DOHH2 (cell line): Measurements from ENCODE around the gene CCNB1IP1.

ENCODE experiments used
- H3F3A ChIP-seq: fragments of 200-600 bp; sonication (generic), shearing (Covaris generic); 2 replicates; pipeline ENCODE4 v1.6.0; 2016; ENCODE audit warnings: antibody characterized with exemption, mild to moderate bottlenecking; ENCODE audit not compliant: control insufficient read depth, insufficient read depth
- H3K27ac ChIP-seq: fragments of 200-600 bp; sonication (generic); 2 replicates; pipeline ENCODE4 v1.5.1; 2014; ENCODE audit warnings: low read depth, mild to moderate bottlenecking, low read length, moderate library complexity
- H3K27me3 ChIP-seq: fragments of 200-600 bp; sonication (generic); 2 replicates; pipeline ENCODE4 v1.6.1; 2014; ENCODE audit warnings: mild to moderate bottlenecking, low read length, mixed read lengths; ENCODE audit not compliant: control insufficient read depth
- H3K36me3 ChIP-seq: fragments of 200-600 bp; sonication (generic); 2 replicates; pipeline ENCODE4 v1.6.1; 2014; ENCODE audit warnings: mild to moderate bottlenecking, low read length, moderate library complexity, mixed read lengths; ENCODE audit not compliant: control insufficient read depth
- H3K4me1 ChIP-seq: fragments of 200-600 bp; sonication (generic); 2 replicates; pipeline ENCODE4 v1.6.1; 2014; ENCODE audit warnings: mild to moderate bottlenecking, low read length, mixed read lengths; ENCODE audit not compliant: control insufficient read depth
- H3K4me2 ChIP-seq: fragments of 200-600 bp; sonication (generic); 2 replicates; pipeline ENCODE4 v1.6.0; 2014; ENCODE audit warnings: mild to moderate bottlenecking, low read length, moderate library complexity
- H3K4me3 ChIP-seq: fragments of 200-600 bp; sonication (generic); 2 replicates; pipeline ENCODE4 v1.5.1; 2014; ENCODE audit warnings: mild to moderate bottlenecking, low read length, mixed read lengths
- H3K79me2 ChIP-seq: fragments of 200-600 bp; sonication (generic); 2 replicates; pipeline ENCODE4 v1.6.1; 2014; ENCODE audit warnings: mild to moderate bottlenecking, low read length, mixed read lengths; ENCODE audit not compliant: control insufficient read depth
- H3K9me2 ChIP-seq: fragments of 200-600 bp; sonication (generic); replicated peaks from 2 replicates; pipeline ENCODE4 v1.6.1; 2014; ENCODE audit warnings: mild to moderate bottlenecking, low read length, mixed read lengths; ENCODE audit not compliant: control insufficient read depth
- H3K9me3 ChIP-seq: fragments of 200-600 bp; sonication (generic); 2 replicates; pipeline ENCODE4 v1.6.1; 2014; ENCODE audit warnings: antibody characterized with exemption, low read length, mixed read lengths; ENCODE audit not compliant: control insufficient read depth, insufficient read depth
- H4K20me1 ChIP-seq: fragments of 200-600 bp; sonication (generic); 2 replicates; pipeline ENCODE4 v1.6.0; 2014; ENCODE audit warnings: low read depth, mild to moderate bottlenecking, antibody characterized with exemption, low read length, moderate library complexity; ENCODE audit not compliant: control insufficient read depth, insufficient read depth
- CTCF ChIP-seq: fragments of 200-600 bp; sonication (generic); IDR thresholded peaks from one replicate; pipeline ENCODE4 v1.5.1; 2014; ENCODE audit warnings: antibody characterized with exemption, mild to moderate bottlenecking, low read depth, low read length; ENCODE audit not compliant: poor library complexity, severe bottlenecking
- EZH2phosphoT487 ChIP-seq: fragments of 200-600 bp; sonication (generic); IDR thresholded peaks from 2 replicates; pipeline ENCODE4 v1.6.1; 2017; ENCODE audit warnings: borderline replicate concordance, mild to moderate bottlenecking, antibody characterized with exemption, low read length, moderate library complexity, mixed read lengths

CCNB1IP1 gene

GRCh38 chr14:20305265-20306078 lies 27.6 kb downstream of the CCNB1IP1 start, which contains the start of gene TTC5:
Gene TTC5, minus strand, starts transcription at chr14:20305951. Its CDS starts 14 bp downstream, at chr14:20305937.
- H3K4me3 ChIP-seq, result peak within 1 kb of the TSS; percentile 100
- TF ChIP-seq EZH2phosphoT487 (no peak), CTCF (peak; percentile 90)
- H3K4me2 ChIP-seq, result peak within 1 kb of the TSS; percentile 100
- H3K27me3 ChIP-seq, result no peaks in the 10 kb centered on the region
- peaks cover 15% of the 10 kb centered on the region for H3K36me3 ChIP-seq
- H3F3A ChIP-seq, result peaks cover 27% of the 10 kb centered on the region
- H3K27ac ChIP-seq, result peak within 1 kb of the TSS; percentile 38; the same call in 1 of the 2 replicates
- peaks cover 30% of the 10 kb centered on the region for H3K79me2 ChIP-seq
- H3K9me3 ChIP-seq, result no peaks in the 10 kb centered on the region
- peaks cover 20% of the 10 kb centered on the region for H3K4me1 ChIP-seq
- H4K20me1 ChIP-seq, result no peaks in the 10 kb centered on the region; the same call in 1 of the 2 replicates
- no peaks in the 10 kb centered on the region for H3K9me2 ChIP-seq

- no peaks in the 10 kb centered on the region for H3K9me2 ChIP-seq
- peaks cover 10% of the 10 kb centered on the region for H3F3A ChIP-seq
- H3K36me3 ChIP-seq, result peaks cover 35% of the 10 kb centered on the region
- H3K4me1 ChIP-seq, result peaks cover 20% of the 10 kb centered on the region
- no peaks in the 10 kb centered on the region for H3K9me3 ChIP-seq
- TF ChIP-seq EZH2phosphoT487 (no peak), CTCF (no peak)
- no peaks in the 10 kb centered on the region for H3K27me3 ChIP-seq
- no peak overlapping the region for H3K4me3 ChIP-seq
- no peaks in the 10 kb centered on the region for H4K20me1 ChIP-seq
- no peak overlapping the region for H3K4me2 ChIP-seq
- H3K27ac ChIP-seq, result no peak overlapping the region
- H3K79me2 ChIP-seq, result peaks cover 30% of the 10 kb centered on the region
These were observed 30.9 kb downstream of the CCNB1IP1 start for GRCh38 chr14:20302042-20302755.

- no peaks in the 10 kb centered on the region for H3K9me3 ChIP-seq
- H3K4me3 ChIP-seq, result no peak overlapping the region
- peaks cover 12% of the 10 kb centered on the region for H3K4me1 ChIP-seq
- no peak overlapping the region for H3K27ac ChIP-seq
- H3K79me2 ChIP-seq, result no peaks in the 10 kb centered on the region
- H3K4me2 ChIP-seq, result no peak overlapping the region
- no peaks in the 10 kb centered on the region for H3K27me3 ChIP-seq
- TF ChIP-seq EZH2phosphoT487 (no peak), CTCF (no peak)
- peaks cover 67% of the 10 kb centered on the region for H3K36me3 ChIP-seq
- H3F3A ChIP-seq, result no peaks in the 10 kb centered on the region
- H3K9me2 ChIP-seq, result no peaks in the 10 kb centered on the region
- H4K20me1 ChIP-seq, result no peaks in the 10 kb centered on the region
These were observed 38.0 kb downstream of the CCNB1IP1 start for GRCh38 chr14:20295067-20295466.
